ENCODE data around the gene TUBB2A.
"Not testable (repeated sequence)": the region's sequence is repeated elsewhere in the genome, so short reads cannot be mapped to it uniquely, and the experiment has no call there.

Gene TUBB2A

DNA sequence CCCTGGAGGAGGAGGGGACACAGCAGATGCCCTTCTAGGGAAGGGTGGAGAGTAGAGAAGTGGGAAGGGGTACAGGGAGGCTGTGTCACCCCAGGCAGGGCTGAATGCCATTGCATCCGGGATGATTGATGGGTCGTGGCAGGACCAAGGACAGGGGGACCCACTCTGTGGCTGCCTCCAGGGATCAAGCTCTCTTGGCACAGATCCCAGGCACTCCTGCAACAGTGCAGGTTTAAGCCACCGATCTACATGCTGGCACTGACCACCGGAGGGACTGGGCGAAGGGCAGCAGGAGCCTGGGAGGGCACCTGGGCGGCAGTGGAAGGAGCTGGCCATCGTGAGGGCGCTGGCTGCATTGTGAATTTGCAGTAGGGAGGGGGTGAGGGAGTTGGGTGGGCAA lies 22.6 kb upstream of the TUBB2A start:
- not testable (repeated sequence) for DNase-seq

- DNase-seq, result not testable (repeated sequence)
These were observed 21.3 kb upstream of the TUBB2A start for GRCh38 chr6:3178666-3179065.

- DNase-seq, result no peak
These were observed 19.4 kb upstream of the TUBB2A start for GRCh38 chr6:3176562-3177355.

DNA sequence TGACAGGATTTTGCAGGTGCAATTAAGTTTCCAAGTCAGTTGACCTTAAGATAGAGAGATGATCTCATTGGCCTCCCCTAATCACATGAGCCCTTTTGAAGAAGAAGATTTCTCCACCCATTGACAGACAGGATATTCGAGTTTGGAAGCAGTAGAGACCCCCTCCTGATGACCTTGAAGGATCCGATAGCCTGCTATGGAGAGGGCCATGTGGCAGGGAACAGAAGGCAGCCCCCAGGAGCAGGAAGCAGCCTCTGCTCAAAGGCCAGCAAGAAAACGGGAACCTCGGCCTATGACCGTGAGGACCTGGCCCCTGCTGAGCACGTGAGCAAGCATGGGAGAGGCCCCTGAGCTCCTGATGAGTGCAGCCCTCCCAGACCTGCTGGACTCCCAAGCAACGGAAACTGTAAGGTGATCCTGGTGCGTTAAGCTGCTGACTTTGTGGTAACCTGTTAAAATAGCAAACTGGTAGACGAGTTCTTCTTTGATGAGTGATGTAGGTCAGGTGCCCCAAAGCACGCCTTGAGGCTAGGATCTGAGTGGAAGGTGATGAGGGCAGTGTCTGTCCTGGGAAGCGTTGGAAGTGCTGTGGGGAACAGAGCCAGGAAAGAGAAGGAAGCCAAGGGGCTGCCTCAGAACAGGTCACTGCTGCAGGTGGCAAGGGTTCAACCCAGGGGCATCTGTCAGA lies 18.5 kb upstream of the TUBB2A start:
- no peak for DNase-seq

GRCh38 chr6:3173636-3174089 lies 16.3 kb upstream of the TUBB2A start:
- DNase-seq, result not testable (repeated sequence)

DNA sequence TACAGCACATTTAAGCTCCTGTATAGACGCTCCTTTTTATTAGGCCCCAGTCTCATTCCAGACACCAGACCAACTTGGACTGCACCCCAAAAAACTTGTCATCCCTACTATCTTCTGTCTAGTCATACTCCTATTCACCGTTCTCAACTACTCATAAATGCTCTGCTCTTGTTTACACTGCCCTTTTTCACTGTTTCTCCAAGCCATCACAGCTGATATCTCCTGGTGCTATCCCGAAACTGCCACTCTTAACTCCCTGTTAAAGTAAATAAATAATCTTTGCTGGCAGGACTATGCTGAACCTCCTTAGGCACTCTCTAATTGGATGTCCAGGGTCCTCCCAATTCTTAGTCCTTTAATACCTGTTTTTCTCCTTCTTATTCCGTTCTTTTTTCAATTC lies 15.4 kb upstream of the TUBB2A start:
- DNase-seq, result not testable (repeated sequence)

DNA sequence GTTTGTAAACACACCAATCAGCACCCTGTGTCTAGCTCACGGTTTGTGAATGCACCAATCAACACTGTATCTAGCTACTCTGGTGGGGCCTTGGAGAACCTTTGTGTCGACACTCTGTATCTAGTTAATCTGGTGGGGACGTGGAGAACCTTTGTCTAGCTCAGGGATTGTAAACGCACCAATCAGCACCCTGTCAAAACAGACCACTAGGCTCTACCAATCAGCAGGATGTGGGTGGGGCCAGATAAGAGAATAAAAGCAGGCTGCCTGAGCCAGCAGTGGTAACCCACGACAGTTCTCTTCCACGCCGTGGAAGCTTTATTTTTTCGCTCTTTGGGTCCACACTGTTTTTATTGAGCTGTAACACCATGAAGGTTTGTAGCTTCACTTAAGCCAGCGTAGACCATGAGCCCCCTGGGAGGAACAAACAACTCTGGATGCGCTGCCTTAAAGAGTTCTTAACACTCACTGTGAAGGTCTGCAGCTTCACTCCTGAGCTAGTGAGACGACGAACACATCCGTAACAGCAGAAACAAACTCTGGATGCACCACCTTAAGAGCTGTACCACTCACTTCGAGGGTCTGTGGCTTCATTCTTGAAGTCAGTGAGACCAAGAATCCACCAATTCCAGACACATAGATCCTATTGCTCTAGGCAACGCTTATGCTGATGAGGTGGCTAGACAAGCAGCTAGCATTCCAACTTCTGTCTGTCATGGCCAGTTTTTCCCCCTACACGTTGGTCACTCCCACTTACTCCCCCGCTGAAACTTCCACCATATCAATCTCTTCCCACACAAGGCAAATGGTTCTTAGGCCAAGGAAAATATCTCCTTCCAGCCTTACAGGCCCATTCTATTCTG lies 14.2 kb upstream of the TUBB2A start:
- not testable (repeated sequence) for DNase-seq

- DNase-seq, result not testable (repeated sequence)
These were observed 13.3 kb upstream of the TUBB2A start for GRCh38 chr6:3170676-3171075.

DNA sequence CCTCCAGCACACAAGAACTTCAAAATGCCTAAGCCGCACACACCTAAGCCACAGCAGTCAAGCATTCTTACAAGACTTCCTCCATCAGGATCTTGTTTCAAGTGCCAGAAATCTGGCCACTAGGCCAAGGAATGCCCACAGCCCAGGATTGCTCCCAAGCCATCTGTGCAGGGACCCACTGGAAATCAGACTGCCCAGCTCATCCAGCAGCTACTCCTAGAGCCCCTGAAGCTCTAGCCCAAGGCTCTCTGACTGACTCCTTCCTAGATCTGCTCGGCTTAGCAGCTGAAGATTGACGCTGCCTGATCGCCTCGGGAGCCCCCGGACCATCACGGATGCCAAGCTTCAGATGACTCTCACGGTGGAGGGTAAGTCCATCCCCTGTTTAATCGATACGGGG lies 10.7 kb upstream of the TUBB2A start:
- not testable (repeated sequence) for DNase-seq

DNA sequence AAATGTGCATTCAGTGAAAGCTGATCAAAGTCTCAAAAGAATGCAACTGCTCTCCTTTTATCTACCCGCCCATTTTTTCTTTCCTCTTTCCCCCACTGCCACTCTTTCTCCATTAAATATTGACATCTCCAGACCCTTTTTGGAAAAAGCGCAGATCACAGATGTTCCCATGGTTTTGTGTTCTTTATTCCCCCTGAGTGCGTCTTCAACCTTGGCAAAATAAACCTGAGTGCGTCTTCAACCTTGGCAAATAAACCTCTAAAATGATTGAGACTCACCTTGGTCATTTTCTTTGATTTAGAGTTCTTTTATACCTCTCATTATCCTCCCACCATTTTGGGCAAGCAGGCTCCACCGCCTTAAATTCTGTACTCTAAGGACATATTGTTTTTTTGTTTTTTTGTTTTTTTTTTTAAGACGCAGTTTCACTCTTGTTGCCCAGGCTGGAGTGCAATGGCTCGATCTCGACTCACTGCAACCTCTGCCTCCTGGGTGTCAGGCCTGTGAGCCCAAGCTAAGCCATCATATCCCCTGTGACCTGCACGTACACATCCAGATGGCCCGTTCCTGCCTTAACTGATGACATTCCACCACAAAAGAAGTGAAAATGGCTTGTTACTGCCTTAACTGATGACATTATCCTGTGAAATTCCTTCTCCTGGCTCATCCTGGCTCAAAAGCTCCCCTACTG lies 9.3 kb upstream of the TUBB2A start:
- DNase-seq, result not testable (repeated sequence)

DNA sequence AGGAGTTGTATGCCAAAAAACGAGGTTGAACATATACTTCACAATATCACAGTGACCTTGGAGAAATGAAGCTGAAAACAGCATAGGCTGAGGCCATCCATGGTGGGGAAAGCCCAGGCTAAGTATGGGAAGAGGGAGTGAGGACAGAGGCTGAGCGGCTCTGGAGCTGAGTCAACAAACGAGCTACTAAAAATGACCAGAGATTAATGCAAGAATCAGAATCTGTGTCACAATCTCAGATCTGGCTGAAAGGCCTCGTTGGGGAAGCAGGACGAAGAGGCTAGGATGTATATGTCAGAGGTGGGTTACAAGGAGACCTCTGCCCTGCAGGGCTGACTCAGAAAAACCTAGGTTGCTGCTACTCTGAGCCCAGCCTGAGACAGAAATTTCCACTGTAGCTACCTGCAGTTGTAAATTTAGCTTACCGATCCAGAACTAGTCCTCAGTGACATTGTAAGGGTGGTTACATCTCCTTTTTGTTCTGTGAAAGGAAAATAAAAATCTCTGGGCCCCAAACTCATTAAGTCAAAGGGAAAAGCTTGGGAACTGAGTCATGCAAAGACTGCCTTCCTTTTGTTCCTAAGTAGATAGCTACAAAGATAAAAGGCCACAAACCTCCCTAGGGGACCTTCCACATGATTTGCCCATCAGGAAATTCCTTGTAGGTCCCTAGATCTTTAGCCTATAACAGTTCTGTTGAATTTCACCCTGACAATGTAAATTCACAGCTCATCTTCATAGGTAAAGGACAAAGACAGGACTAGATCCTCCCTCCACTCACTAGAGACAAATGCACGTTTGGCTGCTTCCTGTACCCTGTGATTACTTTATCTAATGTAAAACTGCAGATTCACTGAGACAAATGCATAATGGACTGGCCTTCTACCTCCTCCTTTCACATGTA lies 8.5 kb upstream of the TUBB2A start:
- no peak for DNase-seq

DNA sequence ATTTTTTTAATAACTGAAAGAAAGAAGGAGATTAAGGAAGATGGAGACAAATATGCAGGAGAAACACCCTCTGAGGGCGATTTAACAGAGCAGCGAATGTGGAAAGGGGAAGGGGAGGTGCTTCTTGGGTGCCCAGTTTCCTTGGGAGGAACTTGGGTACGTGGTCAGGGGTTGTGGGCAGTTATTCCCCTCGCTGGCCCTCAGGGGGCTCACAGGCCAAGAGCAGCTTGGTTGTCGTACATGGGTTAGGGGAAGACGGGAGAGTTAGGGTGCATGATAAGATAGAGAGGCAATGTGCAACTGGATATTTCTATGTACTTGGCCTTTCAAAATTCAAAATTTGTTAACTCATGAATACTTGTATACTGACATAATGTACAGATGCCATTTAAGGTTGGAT lies 7.0 kb upstream of the TUBB2A start:
- no peak for DNase-seq

DNA sequence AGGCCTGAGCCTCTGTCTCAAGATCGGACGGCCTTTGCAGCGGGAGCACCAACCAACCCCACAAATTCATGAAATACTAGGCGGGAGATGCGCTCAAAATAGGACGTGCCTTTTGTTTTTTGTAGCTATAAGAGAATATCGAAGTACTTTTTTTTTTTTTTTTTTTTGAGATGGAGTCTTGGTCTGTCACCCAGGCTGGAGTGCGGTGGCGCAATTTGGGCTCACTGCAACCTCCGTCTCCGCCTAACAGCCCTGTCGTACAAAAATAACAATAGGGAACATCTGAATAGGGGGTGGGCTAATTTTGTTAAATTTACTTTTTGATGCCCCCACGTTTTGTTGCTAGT lies 5.9 kb upstream of the TUBB2A start:
- no peak for DNase-seq

- DNase-seq, result peak; percentile 56
These were observed 5.4 kb upstream of the TUBB2A start for GRCh38 chr6:3162565-3163247.

GRCh38 chr6:3162067-3162497 lies 4.7 kb upstream of the TUBB2A start:
- no peak for DNase-seq

- peak; percentile 63 for DNase-seq
These were observed 2.7 kb upstream of the TUBB2A start for GRCh38 chr6:3159805-3160781.

- DNase-seq, result peak; percentile 18
These were observed 887 bp downstream of the TUBB2A start for GRCh38 chr6:3156184-3157130.

DNA sequence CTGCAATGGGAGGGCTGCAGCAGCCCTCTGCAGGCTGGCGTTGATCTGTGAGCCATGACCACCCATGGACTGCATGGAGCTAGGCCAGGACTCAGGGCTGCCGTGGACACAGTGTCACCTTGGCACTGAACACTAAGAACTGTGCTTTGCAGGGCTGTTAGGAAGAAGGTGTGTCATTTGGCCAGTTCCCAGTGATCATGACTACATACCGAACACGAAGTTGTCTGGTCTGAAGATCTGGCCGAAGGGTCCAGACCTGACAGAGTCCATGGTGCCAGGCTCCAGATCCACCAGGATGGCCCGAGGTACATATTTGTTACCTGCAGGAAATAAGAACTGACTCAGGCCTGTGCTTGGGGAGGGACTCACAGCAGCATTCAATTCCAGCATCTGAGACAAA lies 1.9 kb downstream of the TUBB2A start:
- DNase-seq, result not testable (repeated sequence)

All from T-helper 9 cell (primary cell).